ENCODE measurements around the gene PER3.

- TF ChIP-seq CTCF (IDR thresholded peaks at IDR 0.05; ENCODE audit: low read depth, low read length, poor library complexity, severe bottlenecking) (no peak), EZH2phosphoT487 (IDR thresholded peaks at IDR 0.05; ENCODE audit: borderline replicate concordance, low read length) (no peak)
These were observed 48.9 kb downstream of the PER3 start for GRCh38 chr1:7833035-7833434.

All from DOHH2 (cell line).